GM21723 (cell line): ENCODE results near the gene CPOX.
"Not testable (repeated sequence)": the region's sequence is repeated elsewhere in the genome, so short reads cannot be mapped to it uniquely, and the experiment has no call there.

Experiments
- ATAC-seq: cut with Tn5 transposase; IDR thresholded peaks from one replicate; pipeline ENCODE4 v1.9.1; 2021; ENCODE audit warnings: mild to moderate bottlenecking, moderate library complexity; ENCODE audit not compliant: unreplicated experiment

CPOX gene

GRCh38 chr3:98593046-98593936, at the start of gene CPOX:
Gene CPOX (minus strand): TSS chr3:98593611. CDS start chr3:98593504, 107 bp downstream.
- peak; percentile 97 for ATAC-seq

DNA sequence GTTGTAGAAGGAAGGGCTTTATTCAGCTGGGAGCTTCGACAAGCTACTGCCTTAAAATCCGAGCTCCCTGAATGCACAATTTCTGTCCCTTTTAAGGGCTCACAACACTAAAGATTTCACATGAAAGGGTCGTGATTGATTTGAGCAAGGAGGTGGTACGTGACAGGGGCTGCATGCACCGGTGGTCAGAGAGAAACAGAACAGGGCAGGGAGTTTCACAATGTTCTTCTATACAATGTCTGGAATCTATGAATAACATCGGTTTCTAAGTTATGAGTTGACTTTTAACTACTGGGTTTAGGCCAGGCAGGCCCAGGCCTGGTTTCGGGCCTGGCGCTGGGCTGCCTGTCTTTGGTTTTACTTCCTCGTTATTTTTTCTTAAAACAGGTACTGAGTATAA, 49.4 kb upstream of the CPOX start:
- not testable (repeated sequence) for ATAC-seq

GRCh38 chr3:98641756-98642155, 48.3 kb upstream of the CPOX start:
- not testable (repeated sequence) for ATAC-seq

DNA sequence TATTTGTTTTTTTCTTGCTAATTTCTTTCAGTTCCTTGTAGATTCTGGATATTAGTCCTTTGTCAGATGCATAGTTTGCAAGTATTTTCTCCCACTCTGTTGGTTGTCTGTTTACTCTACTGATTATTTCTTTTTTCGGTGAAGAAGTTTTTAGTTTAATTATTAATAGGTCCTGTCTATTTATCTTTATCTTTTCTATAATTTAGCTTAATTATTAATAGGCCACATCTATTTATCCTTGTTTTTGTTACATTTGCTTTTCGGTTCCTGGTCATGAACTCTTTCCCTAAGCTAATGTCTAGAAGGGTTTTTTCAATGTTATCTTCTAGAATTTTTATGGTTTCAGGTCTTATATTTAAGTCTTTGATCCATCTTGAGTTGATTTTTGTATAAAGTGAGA, 45.1 kb upstream of the CPOX start:
- ATAC-seq, result not testable (repeated sequence)

- no peak for ATAC-seq
These were observed 37.0 kb upstream of the CPOX start for GRCh38 chr3:98630416-98630815.

DNA sequence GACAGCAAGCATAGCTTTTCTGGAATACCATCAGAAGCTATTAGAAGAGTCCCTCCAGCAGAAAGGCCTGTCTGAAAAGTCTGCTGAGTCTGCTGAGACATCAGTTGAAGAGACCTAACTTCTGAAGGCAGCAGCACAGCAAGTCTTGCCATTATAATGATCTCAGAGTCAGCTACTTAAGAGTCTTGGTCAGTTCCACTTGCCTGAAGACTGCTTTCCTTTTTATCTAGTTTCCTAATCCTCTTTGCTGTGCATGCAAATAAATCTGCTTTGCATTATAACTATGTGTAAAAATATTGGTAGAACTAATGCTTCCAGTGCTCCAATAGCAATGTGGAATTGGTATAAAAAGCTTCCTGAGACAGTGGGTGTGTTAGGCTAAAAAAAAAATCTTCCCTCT, 34.9 kb upstream of the CPOX start:
- no peak for ATAC-seq

GRCh38 chr3:98626151-98626550, 32.7 kb upstream of the CPOX start:
- no peak for ATAC-seq

GRCh38 chr3:98623572-98624280, 30.3 kb upstream of the CPOX start:
- ATAC-seq, result no peak

GRCh38 chr3:98617841-98618240, 24.4 kb upstream of the CPOX start:
- no peak for ATAC-seq

DNA sequence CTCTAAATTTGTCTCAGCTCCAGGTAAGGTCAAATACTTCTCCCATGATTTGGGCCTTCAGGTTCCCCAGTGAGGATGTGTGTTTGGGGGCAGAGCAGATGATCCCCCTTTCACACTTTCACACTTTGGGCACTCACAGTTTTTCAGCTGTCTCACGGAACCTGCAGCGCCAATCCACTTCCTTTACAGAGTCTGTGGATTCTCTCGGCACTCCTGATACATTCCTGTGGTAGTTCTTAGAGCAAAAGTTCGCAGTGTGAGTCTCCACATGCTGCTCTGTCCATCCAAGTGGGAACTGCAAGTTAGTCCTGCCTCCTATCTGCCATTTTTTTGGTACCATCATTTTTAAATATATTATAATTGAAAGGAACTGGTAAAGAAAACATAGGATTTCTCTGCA, 20.2 kb upstream of the CPOX start:
- no peak for ATAC-seq

- ATAC-seq, result peak; percentile 91
These were observed 19.6 kb upstream of the CPOX start for GRCh38 chr3:98612996-98613517.

- peak; percentile 62 for ATAC-seq
These were observed 19.2 kb upstream of the CPOX start for GRCh38 chr3:98612587-98612986.

DNA sequence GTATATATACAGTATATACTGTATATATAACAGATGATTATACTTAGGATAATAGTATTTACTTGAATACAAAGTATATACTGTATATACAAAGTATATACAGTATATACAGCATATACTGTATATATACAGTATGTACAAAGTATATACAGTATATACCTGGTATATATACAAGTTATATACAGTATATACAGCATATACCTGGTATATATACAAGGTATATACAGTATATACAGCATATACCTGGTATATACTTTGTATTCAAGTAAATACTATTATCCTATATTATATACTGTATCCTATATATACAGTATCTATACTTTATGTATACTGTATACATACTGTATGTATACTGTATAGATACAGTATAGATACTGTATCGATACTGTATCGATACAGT, 14.6 kb upstream of the CPOX start:
- ATAC-seq, result no peak

GRCh38 chr3:98603580-98603979, 10.2 kb upstream of the CPOX start:
- no peak for ATAC-seq

- peak; percentile 77 for ATAC-seq
These were observed 8.8 kb upstream of the CPOX start for GRCh38 chr3:98602078-98602678.

- ATAC-seq, result no peak
These were observed 7.8 kb upstream of the CPOX start for GRCh38 chr3:98601180-98601579.

DNA sequence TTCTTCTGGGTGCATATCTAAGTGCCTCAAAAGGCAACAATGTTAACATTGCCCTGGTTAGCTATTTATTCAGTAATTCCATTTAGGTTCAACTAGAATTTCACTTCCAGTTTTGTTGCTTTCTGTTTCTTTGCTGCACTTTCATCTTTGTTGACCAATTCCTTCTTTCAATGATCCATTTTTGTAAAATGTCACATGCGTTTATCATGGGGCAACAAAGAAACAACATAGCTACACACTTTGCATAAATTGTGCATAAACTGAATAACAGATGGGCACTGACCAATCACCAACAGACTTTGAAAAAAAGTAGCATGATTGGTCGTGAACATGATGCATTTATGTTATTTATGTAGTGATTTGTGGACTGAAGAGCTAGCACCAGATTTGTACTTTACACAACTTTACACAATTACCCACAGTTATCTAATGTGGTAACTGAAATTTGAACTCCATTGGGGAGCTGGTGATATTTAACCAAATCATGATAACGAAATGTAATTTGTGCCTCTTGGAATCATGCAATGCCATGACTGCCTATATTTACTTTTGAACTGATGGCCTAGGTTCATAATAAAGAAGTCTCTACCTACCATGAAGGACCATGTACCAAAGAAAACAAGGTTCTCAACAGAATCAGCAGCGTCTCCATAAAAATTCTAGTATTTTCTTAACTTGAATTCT, 7.1 kb upstream of the CPOX start:
- peak; percentile 46 for ATAC-seq

- no peak for ATAC-seq
These were observed 6.4 kb upstream of the CPOX start for GRCh38 chr3:98599647-98600411.

DNA sequence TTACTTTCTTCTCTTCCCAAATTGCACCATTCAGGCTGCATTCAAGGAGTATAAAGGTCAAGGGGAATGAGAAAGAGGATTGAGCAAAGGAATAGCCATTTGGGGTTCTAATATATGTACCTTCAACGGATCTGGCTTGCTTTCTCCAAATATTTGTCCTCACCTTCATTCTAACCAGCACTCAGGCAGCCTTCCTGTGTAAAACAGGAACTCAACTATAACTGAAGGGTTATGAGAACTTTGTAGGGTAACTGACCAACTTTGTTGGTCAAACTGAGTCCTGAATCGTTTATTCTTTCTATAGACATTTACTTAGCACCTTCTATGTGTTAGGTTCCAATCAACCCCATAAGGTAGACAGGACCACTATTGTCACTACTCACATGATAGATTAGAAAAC, 5.1 kb upstream of the CPOX start:
- no peak for ATAC-seq
